Esophagus (tissue), 2 donors: ENCODE data around the gene CT45A8. TPM values are rescaled to one million over a fixed set of nuclear protein-coding genes. Genes with fewer than 3 reads are reported as not detected.
"Not testable (repeated sequence)": the region's sequence is repeated elsewhere in the genome, so short reads cannot be mapped to it uniquely, and the experiment has no call there.

Experiments
- H3K27ac ChIP-seq, 2 donors: one replicate each; pipeline ENCODE4 v1.5.1; 2013; ENCODE audit warnings: low read depth in 2 of 2, mild to moderate bottlenecking in 2 of 2, inconsistent platforms in 1 of 2, low read length in 1 of 2, moderate library complexity in 1 of 2
- H3K27me3 ChIP-seq, 2 donors: one replicate each; pipeline ENCODE4 v1.6.1; 2013; ENCODE audit warnings: low read length in 2 of 2, control low read depth in 1 of 2, mild to moderate bottlenecking in 1 of 2; ENCODE audit not compliant: insufficient read depth in 2 of 2, control insufficient read depth in 1 of 2
- H3K36me3 ChIP-seq, 2 donors: one replicate each; pipeline ENCODE4 v1.6.1; 2013; ENCODE audit warnings: low read length in 1 of 2; ENCODE audit not compliant: control insufficient read depth in 2 of 2, insufficient read depth in 2 of 2
- H3K4me1 ChIP-seq, 2 donors: one replicate each; pipeline ENCODE4 v1.6.1; 2013; ENCODE audit warnings: low read length in 1 of 2; ENCODE audit not compliant: control insufficient read depth in 2 of 2, insufficient read depth in 2 of 2
- H3K4me3 ChIP-seq, 2 donors: one replicate each; pipeline ENCODE4 v1.5.1; 2013; ENCODE audit warnings: low read length in 2 of 2, mild to moderate bottlenecking in 2 of 2, low read depth in 1 of 2, moderate library complexity in 1 of 2
- H3K9me3 ChIP-seq, 2 donors: one replicate each; pipeline ENCODE4 v1.6.1; 2013; ENCODE audit warnings: mild to moderate bottlenecking in 2 of 2, low read depth in 1 of 2, low read length in 1 of 2, moderate library complexity in 1 of 2; ENCODE audit not compliant: control insufficient read depth in 2 of 2, insufficient read depth in 1 of 2
- WGBS, 2 donors: extraction: QIAGEN DNeasy Blood & Tissue Kit; methylation state at CpG; one replicate each; pipeline ENCODE4 v1.1.7; 2013; 5-methylcytosine and 5-hydroxymethylcytosine counted together
- polyA plus RNA-seq, 2 donors: library from polyadenylated mRNA; stranded (reverse); fragments of 200-250 nt; gene quantifications; one replicate each; pipeline ENCODE4 v1.2.3, GENCODE V29; 2013
- donor health status: healthy with polysubstance abuse.
- donor health status: Bipolar disorder and iron deficiency.

Gene CT45A8
- polyA plus RNA-seq, 2 donors: not detected

DNA sequence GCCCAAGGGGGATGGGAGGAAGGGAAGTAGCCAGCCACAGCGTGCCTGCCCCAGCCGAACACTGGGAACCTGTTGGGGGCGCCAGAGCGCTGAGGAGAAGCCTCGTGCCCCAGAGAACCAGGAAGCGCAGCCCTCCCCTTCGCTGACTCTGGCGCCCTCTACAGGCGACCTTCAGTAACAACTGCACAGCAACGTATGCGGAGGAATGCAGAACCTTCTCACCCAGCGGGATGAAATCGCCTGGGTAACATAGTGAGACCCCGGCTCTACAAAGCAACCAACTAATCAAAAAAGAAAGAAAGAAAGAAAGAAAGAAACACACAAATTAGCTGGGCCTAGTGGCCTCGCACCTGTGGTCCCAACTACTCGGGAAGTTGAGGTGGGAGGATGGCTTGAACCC is 51.7 kb downstream of the CT45A8 start, which contains the start of gene CT45A6:
Gene CT45A6, minus strand, starts transcription at position 101 of the 400 bp plus-strand sequence. CDS start 3,794 bp downstream, outside the sequence.
- H3K27ac ChIP-seq, H3K36me3 ChIP-seq, H3K27me3 ChIP-seq, H3K4me1 ChIP-seq, H3K9me3 ChIP-seq, H3K4me3 ChIP-seq: not testable (repeated sequence)
- no CpG with 5 or more reads among the region's 16 CpGs for WGBS, 2 donors

Other genes with a start within 250 kb of the CT45A8 start
- gene CT45A1, start 140.9 kb downstream of the CT45A8 start, polyA plus RNA-seq: not detected
- not detected for gene CT45A3, start 86.3 kb downstream of the CT45A8 start, polyA plus RNA-seq
- gene CT45A5, start 69.0 kb downstream of the CT45A8 start, polyA plus RNA-seq: not detected
- gene CT45A6, start 51.8 kb downstream of the CT45A8 start, polyA plus RNA-seq: not detected
- not detected for gene CT45A2, start 34.5 kb downstream of the CT45A8 start, polyA plus RNA-seq
- not detected for gene CT45A7, start 17.3 kb downstream of the CT45A8 start, polyA plus RNA-seq
- not detected for gene CT45A9, start 17.3 kb upstream of the CT45A8 start, polyA plus RNA-seq
- gene CT45A10, start 38.9 kb upstream of the CT45A8 start, polyA plus RNA-seq: not detected
- gene SAGE1, start 39.2 kb upstream of the CT45A8 start, polyA plus RNA-seq: not detected
- gene MMGT1, start 119.5 kb upstream of the CT45A8 start, polyA plus RNA-seq: 1 to 10 TPM; 1.5 to 7.5 TPM
- gene SLC9A6, start 130.9 kb upstream of the CT45A8 start, polyA plus RNA-seq: 1 to 10 TPM; 6.6 to 7.2 TPM